ENCODE results near the gene SLC20A1. TPM values are rescaled to one million over a fixed set of nuclear protein-coding genes. Genes with fewer than 3 reads are reported as not detected.
"Not testable (repeated sequence)": the region's sequence is repeated elsewhere in the genome, so short reads cannot be mapped to it uniquely, and the experiment has no call there.

SLC20A1 gene
- total RNA-seq, 2 experiments from 2014 or later, result 69.3 to 69.6 TPM

- ATAC-seq, result no peak
- H3K4me1 Mint-ChIP-seq, result peaks cover 8% of the 10 kb centered on the region
- POLR2A ChIA-PET, result interaction anchor here (1.0 kb wide), 1 partner anchor 11 kb away, joined by 3 read pairs; no protein-coding TSS in a partner anchor
- H3K27me3 Mint-ChIP-seq, result no peaks in the 10 kb centered on the region
- H3K36me3 Mint-ChIP-seq (ENCODE audit: low read depth), result peaks cover 42% of the 10 kb centered on the region
- no peak overlapping the region for H3K4me3 Mint-ChIP-seq
- DNase-seq, result no peak
- CTCF ChIA-PET, result interaction anchor here (0.5 to 2.1 kb wide), 5 partner anchors 20 to 753 kb away, joined by 3 to 5 read pairs (median 3); no protein-coding TSS in a partner anchor
- intact Hi-C loops (cut with DNase I, micrococcal nuclease), result no loop called here
- H3K9me3 Mint-ChIP-seq (ENCODE audit: low read depth), result no peaks in the 10 kb centered on the region
- H3K27ac Mint-ChIP-seq, result peak overlapping the region; percentile 26
Measured at GRCh38 chr2:112665113-112665780, 19.5 kb downstream of the SLC20A1 start.

GRCh38 chr2:112666761-112667122, 21.0 kb downstream of the SLC20A1 start:
- Mint-ChIP-seq H3K27me3 (no peaks in the 10 kb centered on the region), H3K36me3 (ENCODE audit: low read depth) (peaks cover 29% of the 10 kb centered on the region), H3K27ac (no peak overlapping the region), H3K4me3 (no peak overlapping the region), H3K9me3 (ENCODE audit: low read depth) (no peaks in the 10 kb centered on the region), H3K4me1 (no peaks in the 10 kb centered on the region)
- DNase-seq (no peak), ATAC-seq (peak; percentile 39)
- intact Hi-C loops (cut with DNase I, micrococcal nuclease), result loop anchor here in 1 of 2 experiments (2.0 kb wide), 1 partner anchor 18 kb away; no protein-coding TSS in a partner anchor
- POLR2A ChIA-PET, result no interaction called here
- CTCF ChIA-PET, result interaction anchor here (0.8 to 2.1 kb wide), 7 partner anchors 9 to 83 kb away, joined by 3 to 7 read pairs (median 4); no protein-coding TSS in a partner anchor

GRCh38 chr2:112667540-112667939, 21.8 kb downstream of the SLC20A1 start:
- POLR2A ChIA-PET; ATAC-seq; H3K4me1 Mint-ChIP-seq; H3K27me3 Mint-ChIP-seq; H3K27ac Mint-ChIP-seq; H3K9me3 Mint-ChIP-seq (ENCODE audit: low read depth); H3K4me3 Mint-ChIP-seq; DNase-seq: not testable (repeated sequence)
- CTCF ChIA-PET, result interaction anchor here (1.1 to 2.1 kb wide), 6 partner anchors 9 to 82 kb away, joined by 3 to 7 read pairs (median 4); no protein-coding TSS in a partner anchor
- intact Hi-C loops (cut with DNase I, micrococcal nuclease), result loop anchor here in 1 of 2 experiments (2.0 kb wide), 1 partner anchor 17 kb away; no protein-coding TSS in a partner anchor
- peaks cover 27% of the 10 kb centered on the region for H3K36me3 Mint-ChIP-seq (ENCODE audit: low read depth)

GRCh38 chr2:112669667-112670066, 23.9 kb downstream of the SLC20A1 start:
- no peak overlapping the region for H3K27ac Mint-ChIP-seq
- intact Hi-C loops (cut with DNase I, micrococcal nuclease), result no loop called here
- H3K9me3 Mint-ChIP-seq (ENCODE audit: low read depth), result no peaks in the 10 kb centered on the region
- peaks cover under 1% of the 10 kb centered on the region for H3K27me3 Mint-ChIP-seq
- ChIA-PET CTCF (interaction anchor here (0.6 to 1.0 kb wide), 2 partner anchors 15 to 42 kb away, joined by 3 to 5 read pairs; no protein-coding TSS in a partner anchor), POLR2A (interaction anchor here (1.0 kb wide), 1 partner anchor 15 kb away, joined by 3 read pairs; no protein-coding TSS in a partner anchor)
- peaks cover 11% of the 10 kb centered on the region for H3K36me3 Mint-ChIP-seq (ENCODE audit: low read depth)
- no peaks in the 10 kb centered on the region for H3K4me1 Mint-ChIP-seq
- H3K4me3 Mint-ChIP-seq, result no peak overlapping the region
- ATAC-seq, result no peak
- no peak for DNase-seq

- no peak for DNase-seq
- no peak overlapping the region for H3K4me3 Mint-ChIP-seq
- intact Hi-C loops (cut with DNase I, micrococcal nuclease), result no loop called here
- POLR2A ChIA-PET, result interaction anchor here (0.6 to 1.0 kb wide), 2 partner anchors 15 to 50 kb away, joined by 3 to 4 read pairs; no protein-coding TSS in a partner anchor
- no peaks in the 10 kb centered on the region for H3K4me1 Mint-ChIP-seq
- peaks cover 1% of the 10 kb centered on the region for H3K27me3 Mint-ChIP-seq
- CTCF ChIA-PET, result interaction anchor here (0.6 to 1.5 kb wide), 5 partner anchors 14 to 534 kb away, joined by 3 to 5 read pairs (median 4); no protein-coding TSS in a partner anchor
- no peak for ATAC-seq
- H3K27ac Mint-ChIP-seq, result no peak overlapping the region
- no peaks in the 10 kb centered on the region for H3K9me3 Mint-ChIP-seq (ENCODE audit: low read depth)
- H3K36me3 Mint-ChIP-seq (ENCODE audit: low read depth), result peaks cover 5% of the 10 kb centered on the region
Measured at GRCh38 chr2:112670252-112671022, 24.7 kb downstream of the SLC20A1 start.

- H3K4me1 Mint-ChIP-seq, result no peaks in the 10 kb centered on the region
- CTCF ChIA-PET, result interaction anchor here (0.8 to 2.1 kb wide), 2 partner anchors 9 to 55 kb away, joined by 3 to 6 read pairs; no protein-coding TSS in a partner anchor
Measured at GRCh38 chr2:112671801-112672200, 26.1 kb downstream of the SLC20A1 start.

GRCh38 chr2:112673008-112673407, 27.3 kb downstream of the SLC20A1 start:
- no peak for DNase-seq
- Mint-ChIP-seq H3K4me1 (no peaks in the 10 kb centered on the region), H3K4me3 (no peak overlapping the region), H3K27ac (no peak overlapping the region), H3K27me3 (peaks cover 1% of the 10 kb centered on the region), H3K9me3 (ENCODE audit: low read depth) (no peaks in the 10 kb centered on the region), H3K36me3 (ENCODE audit: low read depth) (peaks cover 3% of the 10 kb centered on the region)
- intact Hi-C loops (cut with DNase I, micrococcal nuclease), result no loop called here
- CTCF ChIA-PET, result interaction anchor here (2.1 kb wide), 1 partner anchor 54 kb away, joined by 6 read pairs; no protein-coding TSS in a partner anchor
- no peak for ATAC-seq
- POLR2A ChIA-PET, result no interaction called here

More at GRCh38 chr2:112671801-112672200, 26.1 kb downstream of the SLC20A1 start:
- Mint-ChIP-seq H3K27ac (no peak overlapping the region), H3K27me3 (peaks cover 1% of the 10 kb centered on the region), H3K36me3 (ENCODE audit: low read depth) (peaks cover 3% of the 10 kb centered on the region), H3K4me3 (no peak overlapping the region), H3K9me3 (ENCODE audit: low read depth) (no peaks in the 10 kb centered on the region)
- POLR2A ChIA-PET, result no interaction called here
- DNase-seq (no peak), ATAC-seq (no peak)
- intact Hi-C loops (cut with DNase I, micrococcal nuclease), result no loop called here

- ChIA-PET POLR2A (no interaction called here), CTCF (interaction anchor here (1.1 kb wide), 1 partner anchor 76 kb away, joined by 3 read pairs; no protein-coding TSS in a partner anchor)
- DNase-seq (no peak), ATAC-seq (no peak)
- intact Hi-C loops (cut with DNase I, micrococcal nuclease), result no loop called here
- H3K27ac Mint-ChIP-seq, result no peak overlapping the region
- H3K9me3 Mint-ChIP-seq (ENCODE audit: low read depth), result no peaks in the 10 kb centered on the region
- H3K36me3 Mint-ChIP-seq (ENCODE audit: low read depth), result peaks cover 1% of the 10 kb centered on the region
- peaks cover 1% of the 10 kb centered on the region for H3K27me3 Mint-ChIP-seq
- no peaks in the 10 kb centered on the region for H3K4me1 Mint-ChIP-seq
- H3K4me3 Mint-ChIP-seq, result no peak overlapping the region
Measured at GRCh38 chr2:112674229-112674628, 28.5 kb downstream of the SLC20A1 start.

GRCh38 chr2:112679484-112679883, 33.7 kb downstream of the SLC20A1 start:
- DNase-seq, result no peak
- Mint-ChIP-seq H3K4me1 (peaks cover 5% of the 10 kb centered on the region), H3K4me3 (no peak overlapping the region), H3K27me3 (peaks cover 1% of the 10 kb centered on the region), H3K36me3 (ENCODE audit: low read depth) (no peaks in the 10 kb centered on the region), H3K9me3 (ENCODE audit: low read depth) (no peaks in the 10 kb centered on the region), H3K27ac (no peak overlapping the region)
- intact Hi-C loops (cut with DNase I, micrococcal nuclease), result no loop called here
- ChIA-PET CTCF (interaction anchor here (1.2 to 2.7 kb wide), 3 partner anchors 12 to 66 kb away, joined by 3 to 10 read pairs (median 4); no protein-coding TSS in a partner anchor), POLR2A (no interaction called here)
- no peak for ATAC-seq

GRCh38 chr2:112680666-112681101, 34.9 kb downstream of the SLC20A1 start:
- Mint-ChIP-seq H3K9me3 (ENCODE audit: low read depth) (no peaks in the 10 kb centered on the region), H3K27ac (no peak overlapping the region), H3K4me1 (peaks cover 5% of the 10 kb centered on the region), H3K27me3 (no peaks in the 10 kb centered on the region), H3K4me3 (no peak overlapping the region), H3K36me3 (ENCODE audit: low read depth) (no peaks in the 10 kb centered on the region)
- ATAC-seq (no peak), DNase-seq (no peak)
- intact Hi-C loops (cut with DNase I, micrococcal nuclease), result no loop called here
- POLR2A ChIA-PET, result no interaction called here
- CTCF ChIA-PET, result no interaction called here

GRCh38 chr2:112682101-112682500, 36.4 kb downstream of the SLC20A1 start:
- no peaks in the 10 kb centered on the region for H3K9me3 Mint-ChIP-seq (ENCODE audit: low read depth)
- no peak overlapping the region for H3K4me3 Mint-ChIP-seq
- ATAC-seq, result no peak
- DNase-seq, result no peak
- peaks cover 5% of the 10 kb centered on the region for H3K4me1 Mint-ChIP-seq
- POLR2A ChIA-PET, result no interaction called here
- H3K36me3 Mint-ChIP-seq (ENCODE audit: low read depth), result no peaks in the 10 kb centered on the region
- H3K27ac Mint-ChIP-seq, result no peak overlapping the region
- intact Hi-C loops (cut with DNase I, micrococcal nuclease), result no loop called here
- CTCF ChIA-PET, result interaction anchor here (0.7 kb wide), 1 partner anchor 48 kb away, joined by 3 read pairs; no protein-coding TSS in a partner anchor
- no peaks in the 10 kb centered on the region for H3K27me3 Mint-ChIP-seq

Data from activated CD4-positive, alpha-beta T cell treated with anti-CD3 and anti-CD28 coated beads for 36 hours (primary cell).